Mesothelial cell of epicardium (in vitro differentiated cells): ENCODE measurements around the gene NHLRC4. TPM values are rescaled to one million over a fixed set of nuclear protein-coding genes. Genes with fewer than 3 reads are reported as not detected.

Source experiments
- DNase-seq, 2 experiments: peaks; one replicate each; pipeline ENCODE4 v3.0.0; 2021; ENCODE audit warnings: low spot score in 2 of 2; ENCODE audit not compliant: unreplicated experiment in 2 of 2
- H3K27ac Mint-ChIP-seq: 2 replicates; pipeline ENCODE4 v1.8.0; 2021; ENCODE audit warnings: mixed read lengths
- H3K27me3 Mint-ChIP-seq: 2 replicates; pipeline ENCODE4 v1.8.0; 2021; ENCODE audit warnings: low read depth, mixed read lengths
- H3K36me3 Mint-ChIP-seq: 2 replicates; pipeline ENCODE4 v1.8.0; 2021; ENCODE audit warnings: mixed read lengths
- H3K4me1 Mint-ChIP-seq: 2 replicates; pipeline ENCODE4 v1.8.0; 2021; ENCODE audit warnings: mixed read lengths
- H3K4me3 Mint-ChIP-seq: 2 replicates; pipeline ENCODE4 v1.8.0; 2021; ENCODE audit warnings: mild to moderate bottlenecking, moderate library complexity, mixed read lengths
- H3K9me3 Mint-ChIP-seq: 2 replicates; pipeline ENCODE4 v1.8.0; 2021; ENCODE audit warnings: mixed read lengths
- total RNA-seq: library from RNA; stranded (reverse); gene quantifications from 3 replicates; pipeline ENCODE4 v1.2.1, GENCODE V29; 2021
- TF ChIP-seq, protein P1 (sequence below): fragments of 200-600 bp; sonication (generic); IDR thresholded peaks from one replicate; pipeline ENCODE4 v1.5.0; 2021; ENCODE audit warnings: antibody characterized with exemption; ENCODE audit not compliant: unreplicated experiment

NHLRC4 gene
- total RNA-seq, 1 donor from 2014 or later, result 2.7 TPM

DNA sequence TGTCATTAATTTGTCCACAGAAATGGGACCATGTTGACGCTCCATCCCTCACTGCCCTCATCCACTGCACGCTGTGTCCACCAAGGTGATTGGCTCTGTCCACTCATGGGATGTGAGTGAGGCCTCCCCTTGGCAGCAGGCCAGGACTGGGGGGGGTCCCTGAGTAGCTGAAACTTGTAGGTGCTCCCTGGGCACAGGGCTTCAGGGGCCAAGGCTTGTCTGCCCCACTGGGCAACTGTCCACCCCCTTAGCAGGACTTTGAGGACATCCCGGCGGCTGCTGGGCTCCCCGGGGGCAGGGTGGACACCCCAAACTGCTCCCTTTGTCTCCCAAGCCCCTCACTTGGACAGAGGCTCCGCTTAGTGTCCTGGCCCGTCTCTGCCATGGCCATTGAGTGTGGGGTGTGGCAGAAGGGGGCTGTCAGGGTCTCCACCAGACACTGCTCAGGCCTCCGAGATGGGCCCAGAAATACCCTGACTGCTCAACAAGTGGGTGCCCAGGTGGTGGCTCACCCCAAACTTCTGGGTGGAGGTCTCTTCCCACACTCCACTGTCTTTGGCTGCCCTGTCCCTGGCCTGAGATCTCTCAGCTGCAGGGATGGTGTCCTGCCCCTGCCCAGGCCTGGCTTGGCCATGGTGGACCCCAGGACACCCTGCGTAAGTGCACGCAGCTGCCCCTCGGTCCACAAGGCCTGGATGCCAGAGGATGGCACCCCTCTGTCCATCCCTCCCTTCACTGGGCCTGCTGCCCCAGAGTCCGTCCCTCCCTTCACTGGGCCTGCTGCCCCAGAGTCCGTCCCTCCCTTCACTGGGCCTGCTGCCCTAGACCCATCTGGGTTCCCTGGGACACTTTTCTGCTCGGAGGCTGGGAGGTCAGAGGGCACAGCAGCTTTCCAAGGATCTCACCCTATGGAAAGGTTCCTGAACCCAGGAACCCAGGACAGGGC is 20.1 kb downstream of the NHLRC4 start:
- peak overlapping the region; percentile 89 for H3K4me3 Mint-ChIP-seq
- H3K27me3 Mint-ChIP-seq, result peaks cover 7% of the 10 kb centered on the region
- no peaks in the 10 kb centered on the region for H3K36me3 Mint-ChIP-seq
- DNase-seq, result no peak
- H3K9me3 Mint-ChIP-seq, result no peaks in the 10 kb centered on the region
- peaks cover 31% of the 10 kb centered on the region for H3K4me1 Mint-ChIP-seq
- peak overlapping the region; percentile 84 for H3K27ac Mint-ChIP-seq
- TF ChIP-seq, protein P1, sequence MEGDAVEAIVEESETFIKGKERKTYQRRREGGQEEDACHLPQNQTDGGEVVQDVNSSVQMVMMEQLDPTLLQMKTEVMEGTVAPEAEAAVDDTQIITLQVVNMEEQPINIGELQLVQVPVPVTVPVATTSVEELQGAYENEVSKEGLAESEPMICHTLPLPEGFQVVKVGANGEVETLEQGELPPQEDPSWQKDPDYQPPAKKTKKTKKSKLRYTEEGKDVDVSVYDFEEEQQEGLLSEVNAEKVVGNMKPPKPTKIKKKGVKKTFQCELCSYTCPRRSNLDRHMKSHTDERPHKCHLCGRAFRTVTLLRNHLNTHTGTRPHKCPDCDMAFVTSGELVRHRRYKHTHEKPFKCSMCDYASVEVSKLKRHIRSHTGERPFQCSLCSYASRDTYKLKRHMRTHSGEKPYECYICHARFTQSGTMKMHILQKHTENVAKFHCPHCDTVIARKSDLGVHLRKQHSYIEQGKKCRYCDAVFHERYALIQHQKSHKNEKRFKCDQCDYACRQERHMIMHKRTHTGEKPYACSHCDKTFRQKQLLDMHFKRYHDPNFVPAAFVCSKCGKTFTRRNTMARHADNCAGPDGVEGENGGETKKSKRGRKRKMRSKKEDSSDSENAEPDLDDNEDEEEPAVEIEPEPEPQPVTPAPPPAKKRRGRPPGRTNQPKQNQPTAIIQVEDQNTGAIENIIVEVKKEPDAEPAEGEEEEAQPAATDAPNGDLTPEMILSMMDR, result no peak

DNA sequence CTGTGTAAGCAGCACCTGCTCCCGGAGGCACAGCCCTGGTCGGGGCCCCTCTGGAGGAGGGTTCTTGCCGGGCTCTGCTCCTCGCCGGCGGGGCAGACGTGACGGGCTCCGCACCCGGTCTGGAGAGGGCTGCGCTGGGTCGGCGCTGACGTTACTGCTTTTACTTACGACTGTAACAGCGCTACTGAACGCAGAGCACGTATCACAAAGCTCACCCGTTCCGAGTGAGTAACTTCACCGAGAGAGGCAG is 21.8 kb downstream of the NHLRC4 start:
- H3K4me1 Mint-ChIP-seq, result peaks cover 46% of the 10 kb centered on the region
- H3K27ac Mint-ChIP-seq, result peak overlapping the region; percentile 97
- H3K4me3 Mint-ChIP-seq, result peak overlapping the region; percentile 89
- TF ChIP-seq, protein P1, result no peak
- no peak for DNase-seq
- peaks cover 7% of the 10 kb centered on the region for H3K27me3 Mint-ChIP-seq
- H3K36me3 Mint-ChIP-seq, result no peaks in the 10 kb centered on the region
- H3K9me3 Mint-ChIP-seq, result no peaks in the 10 kb centered on the region

- TF ChIP-seq, protein P1, result no peak
- Mint-ChIP-seq H3K9me3 (no peaks in the 10 kb centered on the region), H3K4me3 (peak overlapping the region; percentile 100), H3K4me1 (peaks cover 48% of the 10 kb centered on the region), H3K27me3 (peaks cover 7% of the 10 kb centered on the region), H3K27ac (peak overlapping the region; percentile 99), H3K36me3 (no peaks in the 10 kb centered on the region)
- DNase-seq, result peak; percentile 96 to 99
Measured at GRCh38 chr16:588889-589657, 22.3 kb downstream of the NHLRC4 start.

DNA sequence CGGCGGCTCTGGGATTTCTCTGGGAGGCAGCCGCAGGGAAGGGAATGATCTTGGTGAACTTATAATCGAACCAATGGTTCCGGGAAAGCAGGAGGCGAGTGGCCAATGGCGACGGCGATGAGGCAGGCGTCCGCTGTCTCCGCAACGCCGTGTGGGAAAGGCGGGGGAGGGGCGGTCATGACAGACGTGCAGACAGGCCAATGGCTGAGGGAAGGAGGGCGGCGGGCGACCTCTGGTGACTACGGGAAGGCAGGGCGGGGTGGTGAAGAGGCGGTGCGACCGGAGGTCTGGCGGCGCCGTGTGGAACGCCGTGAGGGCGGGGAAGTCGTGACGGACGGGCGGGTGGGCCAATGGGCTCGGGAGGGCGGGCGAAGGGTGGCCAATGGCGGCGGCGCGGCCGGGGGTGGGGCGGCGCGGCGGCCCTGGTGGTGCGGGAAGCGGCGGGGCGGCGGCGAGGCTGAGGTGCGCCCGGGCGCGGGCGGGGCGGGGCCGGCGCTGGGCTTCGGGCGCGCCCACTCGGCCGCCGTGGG is 22.9 kb downstream of the NHLRC4 start, which contains the start of gene RAB40C:
Gene RAB40C (plus strand): TSS at position 409 of the 530 bp plus-strand sequence. CDS start 226 bp downstream, outside the sequence.
- TF ChIP-seq, protein P1, result no peak
- no peaks in the 10 kb centered on the region for H3K9me3 Mint-ChIP-seq
- peaks cover 49% of the 10 kb centered on the region for H3K4me1 Mint-ChIP-seq
- DNase-seq, result peak; percentile 97 to 99
- peaks cover 7% of the 10 kb centered on the region for H3K27me3 Mint-ChIP-seq
- H3K4me3 Mint-ChIP-seq, result peak within 1 kb of the TSS; percentile 100
- H3K36me3 Mint-ChIP-seq, result no peaks in the 10 kb centered on the region
- H3K27ac Mint-ChIP-seq, result peak within 1 kb of the TSS; percentile 99

- Mint-ChIP-seq H3K27ac (peak overlapping the region; percentile 82), H3K36me3 (no peaks in the 10 kb centered on the region), H3K9me3 (no peaks in the 10 kb centered on the region), H3K27me3 (peaks cover 6% of the 10 kb centered on the region), H3K4me3 (peak overlapping the region; percentile 83), H3K4me1 (peaks cover 49% of the 10 kb centered on the region)
- TF ChIP-seq, protein P1, result no peak
- no peak for DNase-seq
Measured at GRCh38 chr16:590188-590814, 23.5 kb downstream of the NHLRC4 start.
